ENCODE results near the gene SCARB2. TPM values are rescaled to one million over a fixed set of nuclear protein-coding genes. Genes with fewer than 3 reads are reported as not detected.

SCARB2 gene
- total and polyA plus RNA-seq, 2 experiments from 2014 or later, result 158 to 175 TPM

DNA sequence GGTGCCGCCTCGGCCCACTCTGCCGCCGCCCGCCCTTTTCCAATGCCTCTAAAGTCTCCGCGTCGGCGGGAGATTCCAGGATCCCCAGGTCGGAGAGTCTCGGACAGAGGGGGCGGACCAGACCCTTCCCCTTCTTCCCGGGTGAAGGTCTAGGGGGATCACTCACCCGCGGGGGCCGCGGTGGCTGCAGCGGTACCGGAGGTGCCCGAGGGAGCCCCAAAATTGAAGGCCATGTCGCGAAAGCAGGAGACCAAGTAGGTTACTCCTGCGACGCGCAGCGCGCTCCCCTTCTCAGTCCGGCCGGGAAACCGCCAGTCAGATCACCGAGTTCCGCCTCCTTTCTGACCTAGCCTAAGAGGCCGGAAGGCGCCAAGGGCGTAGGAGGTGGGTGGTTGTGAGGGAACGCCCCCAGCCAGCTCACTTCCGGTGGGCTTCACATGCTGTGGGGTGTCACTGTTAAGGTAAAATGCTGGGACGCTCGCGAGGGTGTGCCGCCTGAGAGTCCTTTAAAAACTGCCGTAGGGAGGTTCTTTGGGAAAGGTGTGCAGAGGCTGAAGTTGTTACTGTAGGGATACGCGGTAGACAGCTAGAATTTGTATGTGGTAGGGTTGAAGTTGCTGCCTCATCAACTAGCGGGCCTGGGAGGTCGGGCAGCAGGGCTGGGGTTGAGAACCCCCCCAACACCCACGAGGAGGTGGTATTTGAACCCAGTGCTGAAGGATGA, 65.3 kb downstream of the SCARB2 start, which contains the start of gene NUP54:
NUP54 (minus strand) TSS at position 256 of the 724 bp plus-strand sequence; CDS start at position 233, 23 bp downstream.
- Histone ChIP-seq H3K4me1 (ENCODE audit: insufficient read depth) (peaks cover 28% of the 10 kb centered on the region), H4K20me1 (ENCODE audit: insufficient read depth) (no peaks in the 10 kb centered on the region), H3K4me3 (peak within 1 kb of the TSS; percentile 88), H3K36me3 (ENCODE audit: low read depth) (peaks cover 9% of the 10 kb centered on the region), H3F3A (ENCODE audit: insufficient read depth) (0 out of 2 replicates have a peak, but pooled peaks cover 4% of the 10 kb centered on the region), H3K9me2 (ENCODE audit: insufficient read depth) (no peaks in the 10 kb centered on the region), H3K4me2 (ENCODE audit: unreplicated experiment) (peak within 1 kb of the TSS; percentile 99), H3K27ac (peak within 1 kb of the TSS; percentile 86), H2AFZ (peak within 1 kb of the TSS; percentile 94), H3K79me2 (ENCODE audit: insufficient read depth) (peaks cover 64% of the 10 kb centered on the region), H3K9me3 (ENCODE audit: low read depth) (no peaks in the 10 kb centered on the region), H3K27me3 (replicated peaks; ENCODE audit: insufficient read depth) (no peaks in the 10 kb centered on the region), H3K9ac (peak within 1 kb of the TSS; percentile 92)
- peak; percentile 98 for DNase-seq
- in situ Hi-C loops (cut with MboI), result no loop called here
- no peak for TF ChIP-seq EZH2 (IDR thresholded peaks at IDR 0.05; ENCODE audit: insufficient read depth, poor library complexity, severe bottlenecking)
- TF ChIP-seq EZH2phosphoT487 (IDR thresholded peaks at IDR 0.05; ENCODE audit: insufficient read depth, low read depth), result no peak
- 0 to 1% methylated on average over 43 to 44 of the region's 47 CpGs for WGBS, 2 experiments (ENCODE audit: low coverage in 1 of 2, low lambda C conversion rate in 2 of 2, missing lambda C conversion rate in 2 of 2)

GRCh38 chr4:76147454-76148141, 66.0 kb downstream of the SCARB2 start:
- Histone ChIP-seq H3K27me3 (replicated peaks; ENCODE audit: insufficient read depth) (no peaks in the 10 kb centered on the region), H3K4me1 (ENCODE audit: insufficient read depth) (peaks cover 28% of the 10 kb centered on the region), H3K36me3 (ENCODE audit: low read depth) (peaks cover 16% of the 10 kb centered on the region), H3K4me3 (peak overlapping the region; percentile 88), H3K79me2 (ENCODE audit: insufficient read depth) (peaks cover 71% of the 10 kb centered on the region), H3F3A (ENCODE audit: insufficient read depth) (0 out of 2 replicates have a peak, but pooled peaks cover 4% of the 10 kb centered on the region), H3K9me3 (ENCODE audit: low read depth) (no peaks in the 10 kb centered on the region), H3K4me2 (ENCODE audit: unreplicated experiment) (peak overlapping the region; percentile 91), H2AFZ (peak overlapping the region; percentile 94), H3K9me2 (ENCODE audit: insufficient read depth) (no peaks in the 10 kb centered on the region), H3K27ac (peak overlapping the region; percentile 86), H4K20me1 (ENCODE audit: insufficient read depth) (no peaks in the 10 kb centered on the region), H3K9ac (peak overlapping the region; percentile 92)
- WGBS, 2 experiments (ENCODE audit: low coverage in 1 of 2, low lambda C conversion rate in 2 of 2, missing lambda C conversion rate in 2 of 2), result 1% methylated on average over 30 to 31 of the region's 31 CpGs
- peak; percentile 87 for DNase-seq
- in situ Hi-C loops (cut with MboI), result no loop called here
- no peak for TF ChIP-seq EZH2 (IDR thresholded peaks at IDR 0.05; ENCODE audit: insufficient read depth, poor library complexity, severe bottlenecking)
- TF ChIP-seq EZH2phosphoT487 (IDR thresholded peaks at IDR 0.05; ENCODE audit: insufficient read depth, low read depth), result no peak

DNA sequence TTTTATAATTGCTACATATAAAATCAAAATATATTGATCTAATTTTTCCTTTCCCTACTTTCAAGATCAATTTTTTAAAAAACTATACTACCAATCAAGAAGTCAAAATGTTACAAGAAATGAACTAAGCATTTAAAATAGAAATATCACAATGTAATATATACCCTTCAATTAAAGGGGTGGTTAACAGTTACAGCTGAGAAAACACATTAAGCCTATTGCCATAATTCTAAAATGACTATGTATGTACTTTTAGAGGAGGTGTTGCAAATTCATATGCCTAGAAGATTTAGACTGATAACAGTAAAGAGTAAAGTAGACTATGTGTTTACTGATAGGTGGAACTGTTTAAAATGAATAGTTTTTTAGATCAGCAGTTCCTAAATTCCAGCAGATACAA, 69.1 kb downstream of the SCARB2 start:
- no peak for DNase-seq
- Histone ChIP-seq H3K36me3 (ENCODE audit: low read depth) (peaks cover 24% of the 10 kb centered on the region), H3K9ac (no peak overlapping the region), H3K27me3 (replicated peaks; ENCODE audit: insufficient read depth) (no peaks in the 10 kb centered on the region), H3K4me2 (ENCODE audit: unreplicated experiment) (no peak overlapping the region), H2AFZ (no peak overlapping the region), H3K27ac (no peak overlapping the region), H3K79me2 (ENCODE audit: insufficient read depth) (peaks cover 96% of the 10 kb centered on the region), H4K20me1 (ENCODE audit: insufficient read depth) (no peaks in the 10 kb centered on the region), H3K4me3 (no peak overlapping the region), H3F3A (ENCODE audit: insufficient read depth) (no peaks in the 10 kb centered on the region), H3K9me2 (ENCODE audit: insufficient read depth) (no peaks in the 10 kb centered on the region), H3K4me1 (ENCODE audit: insufficient read depth) (peaks cover 26% of the 10 kb centered on the region), H3K9me3 (ENCODE audit: low read depth) (no peaks in the 10 kb centered on the region)
- TF ChIP-seq EZH2 (IDR thresholded peaks at IDR 0.05; ENCODE audit: insufficient read depth, poor library complexity, severe bottlenecking) (no peak), EZH2phosphoT487 (IDR thresholded peaks at IDR 0.05; ENCODE audit: insufficient read depth, low read depth) (no peak)
- in situ Hi-C loops (cut with MboI), result no loop called here

- peaks cover 11% of the 10 kb centered on the region for H3K4me1 ChIP-seq (ENCODE audit: insufficient read depth)
- peaks cover 31% of the 10 kb centered on the region for H3K36me3 ChIP-seq (ENCODE audit: low read depth)
Observed at GRCh38 chr4:76141241-76141640, 72.4 kb downstream of the SCARB2 start.

More at GRCh38 chr4:76141241-76141640, 72.4 kb downstream of the SCARB2 start:
- Histone ChIP-seq H3K27me3 (replicated peaks; ENCODE audit: insufficient read depth) (no peaks in the 10 kb centered on the region), H4K20me1 (ENCODE audit: insufficient read depth) (no peaks in the 10 kb centered on the region), H2AFZ (no peak overlapping the region), H3K79me2 (ENCODE audit: insufficient read depth) (peaks cover 99% of the 10 kb centered on the region), H3K4me2 (ENCODE audit: unreplicated experiment) (no peak overlapping the region), H3K9me3 (ENCODE audit: low read depth) (no peaks in the 10 kb centered on the region), H3K4me3 (no peak overlapping the region), H3K9ac (no peak overlapping the region), H3F3A (ENCODE audit: insufficient read depth) (no peaks in the 10 kb centered on the region), H3K27ac (no peak overlapping the region), H3K9me2 (ENCODE audit: insufficient read depth) (no peaks in the 10 kb centered on the region)
- no peak for TF ChIP-seq EZH2 (IDR thresholded peaks at IDR 0.05; ENCODE audit: insufficient read depth, poor library complexity, severe bottlenecking)
- TF ChIP-seq EZH2phosphoT487 (IDR thresholded peaks at IDR 0.05; ENCODE audit: insufficient read depth, low read depth), result no peak
- no peak for DNase-seq
- 95 to 100% methylated on average over 3 of the region's 3 CpGs for WGBS, 2 experiments (ENCODE audit: low coverage in 1 of 2, low lambda C conversion rate in 2 of 2, missing lambda C conversion rate in 2 of 2)
- in situ Hi-C loops (cut with MboI), result no loop called here

Measured in GM23248 (cell line).